Hematopoietic multipotent progenitor cell treated with erythropoietin and hydrocortisone succinate and interleukin-3 and kit ligand, for 15 days (in vitro differentiated cells): ENCODE measurements around the gene ITPRID1.
"Not testable (repeated sequence)": the region's sequence is repeated elsewhere in the genome, so short reads cannot be mapped to it uniquely, and the experiment has no call there.

ENCODE experiments used
- DNase-seq: peaks from one replicate; pipeline ENCODE4 v3.0.0-alpha.2; 2015; ENCODE audit warnings: low spot score

Gene ITPRID1

GRCh38 chr7:31516680-31517502, 3.0 kb downstream of the ITPRID1 start:
- no peak for DNase-seq

- DNase-seq: no peak
Observed at GRCh38 chr7:31517513-31517912, 3.6 kb downstream of the ITPRID1 start.

DNA sequence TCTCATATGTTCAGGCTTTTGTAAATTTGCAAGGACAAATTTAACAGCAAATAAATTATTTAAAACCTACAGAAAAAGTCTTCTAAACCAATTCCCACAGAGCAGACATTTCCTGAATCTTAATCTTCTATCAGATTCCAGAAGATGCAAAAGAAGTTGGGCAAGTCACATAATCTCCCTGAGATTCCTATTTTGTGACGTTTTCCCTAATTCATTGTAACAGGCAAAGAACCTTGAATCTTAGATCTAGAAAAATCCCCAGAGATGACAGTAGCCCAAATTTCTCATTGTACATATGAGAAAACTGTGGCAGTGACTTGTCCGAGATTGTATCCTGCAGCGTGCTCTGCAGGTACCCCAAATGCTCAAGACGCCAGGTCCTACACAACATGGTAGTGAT, 4.9 kb downstream of the ITPRID1 start:
- no peak for DNase-seq

DNA sequence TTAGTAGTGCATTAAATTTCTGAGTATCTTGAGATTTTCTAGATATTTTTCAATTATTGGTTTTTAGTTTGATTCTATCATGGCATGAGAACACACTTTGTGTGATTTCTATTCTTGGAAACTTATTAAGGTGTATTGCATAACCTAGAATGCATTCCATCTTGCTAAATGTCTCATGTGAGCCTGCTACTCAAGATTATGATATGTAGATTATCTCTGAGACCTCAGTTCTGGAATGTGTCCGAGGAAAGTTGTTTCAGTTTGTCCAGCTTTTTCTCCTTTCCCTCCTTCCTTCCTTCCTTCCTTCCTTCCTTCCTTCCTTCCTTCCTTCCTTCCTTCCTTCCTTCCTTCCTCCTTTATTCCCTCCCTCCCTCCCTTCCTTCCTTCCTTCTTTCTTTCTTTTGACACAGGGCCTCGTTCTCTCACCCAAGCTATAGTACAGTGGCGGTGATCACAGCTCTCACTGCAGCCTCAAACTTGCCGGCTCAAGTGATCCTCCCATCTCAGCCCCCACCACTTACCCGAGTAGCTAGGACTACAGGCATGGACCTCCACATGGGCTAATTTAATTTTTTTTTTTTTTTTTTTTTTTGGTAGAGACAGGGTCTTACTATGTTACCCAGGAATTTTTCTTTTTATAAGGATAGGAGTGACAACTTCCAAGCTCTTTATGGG, 7.6 kb downstream of the ITPRID1 start:
- DNase-seq: no peak

DNA sequence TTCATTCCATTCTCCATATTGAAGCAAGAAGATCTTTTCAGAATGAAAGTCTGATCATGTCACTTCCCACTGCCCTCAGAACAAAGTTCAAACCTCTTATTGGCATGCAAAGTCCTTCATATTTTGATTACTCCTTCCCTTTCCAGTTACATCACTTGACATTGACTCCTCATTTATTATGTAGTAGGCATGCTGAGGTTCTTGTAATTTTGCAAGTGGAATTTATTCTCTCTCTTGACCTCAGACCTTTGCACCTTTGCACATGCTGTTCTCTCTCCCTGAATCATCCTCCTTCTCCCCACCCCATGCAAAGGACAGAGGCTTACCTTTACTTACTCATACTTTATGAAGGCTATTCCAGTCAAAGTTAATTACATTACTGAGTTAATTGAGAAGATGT, 13.0 kb downstream of the ITPRID1 start:
- DNase-seq: no peak

DNA sequence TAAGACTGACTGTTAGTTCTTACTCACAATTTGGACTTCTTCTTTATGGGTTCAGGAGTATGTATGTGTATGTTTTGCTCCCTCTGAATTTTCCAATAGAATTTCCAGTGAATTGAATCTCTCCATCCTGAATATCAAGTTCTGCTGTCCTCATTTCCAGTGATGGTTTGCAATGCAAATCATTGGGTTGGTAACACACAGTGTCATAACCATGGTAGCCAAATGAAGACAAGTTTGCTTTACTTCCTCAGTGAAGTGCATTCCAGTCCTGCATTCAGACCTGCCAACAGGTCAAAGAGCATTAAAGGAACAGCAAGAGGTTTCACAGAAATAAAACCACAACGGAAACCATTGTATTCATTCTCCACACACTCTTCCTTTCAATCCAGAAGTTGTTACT, 15.2 kb downstream of the ITPRID1 start:
- DNase-seq: no peak

- DNase-seq: not testable (repeated sequence)
Observed at GRCh38 chr7:31540651-31541185, 26.8 kb downstream of the ITPRID1 start.

DNA sequence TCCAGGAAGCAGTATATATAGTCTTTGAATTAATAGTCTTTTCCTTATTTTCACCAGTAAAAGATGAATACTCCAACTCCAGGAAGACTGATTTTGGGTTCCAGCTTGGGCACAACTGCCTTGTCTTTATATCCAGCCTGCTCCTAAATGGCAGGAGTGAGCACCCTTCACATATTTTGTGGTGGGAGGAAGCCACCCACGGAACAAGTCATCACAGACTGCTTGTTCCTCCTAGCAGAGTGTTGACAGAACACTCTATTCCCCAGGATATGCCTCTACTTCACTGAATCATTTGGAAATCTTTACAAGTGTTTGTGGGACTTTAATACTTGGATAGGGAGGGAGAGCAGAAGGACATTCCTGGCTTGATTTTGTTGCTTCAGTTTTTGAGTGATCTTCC, 31.7 kb downstream of the ITPRID1 start:
- DNase-seq: no peak

DNA sequence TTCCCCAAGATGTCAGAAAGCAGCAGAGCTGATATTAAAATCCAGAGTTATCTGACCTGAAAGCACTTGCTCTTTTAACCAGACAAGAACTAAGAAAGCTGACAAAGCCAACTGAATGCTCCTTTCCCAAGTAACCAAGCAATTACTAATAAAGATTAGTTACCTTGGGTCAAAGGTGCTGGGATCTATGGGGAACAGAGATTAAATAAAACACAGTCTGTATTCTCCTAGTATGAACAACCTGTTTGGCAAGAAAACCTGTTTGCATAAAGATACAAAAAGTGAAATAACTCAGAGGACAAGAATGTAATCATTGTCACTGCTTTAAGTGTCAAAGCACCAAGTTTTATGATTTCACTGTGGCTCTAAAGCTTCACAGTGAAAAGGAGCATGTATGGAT, 35.7 kb downstream of the ITPRID1 start:
- DNase-seq: no peak

DNA sequence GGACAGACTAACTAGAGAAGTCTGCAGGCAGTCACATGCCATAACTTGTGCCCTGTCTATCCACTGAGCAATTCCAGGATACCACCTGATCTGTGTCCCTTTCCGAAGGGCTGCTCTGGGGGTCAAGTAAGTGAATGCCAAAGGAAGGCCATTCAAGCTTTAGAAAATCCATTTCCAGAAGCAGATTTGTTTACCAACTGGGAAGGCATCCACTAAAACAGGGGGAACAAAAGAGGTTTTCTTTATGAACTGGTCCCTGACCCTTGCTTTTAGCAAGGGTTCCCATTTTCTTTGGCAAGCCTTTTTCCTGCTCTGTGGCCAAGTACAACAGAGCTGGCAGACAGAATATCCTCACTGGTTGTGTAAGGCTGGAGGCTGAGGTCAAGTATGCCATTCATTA, 36.5 kb downstream of the ITPRID1 start:
- DNase-seq: no peak

GRCh38 chr7:31553661-31554081, 39.8 kb downstream of the ITPRID1 start:
- DNase-seq: no peak

- no peak for DNase-seq
Observed at GRCh38 chr7:31562002-31562401, 48.1 kb downstream of the ITPRID1 start.

- no peak for DNase-seq
Observed at GRCh38 chr7:31563522-31563921, 49.6 kb downstream of the ITPRID1 start.

DNA sequence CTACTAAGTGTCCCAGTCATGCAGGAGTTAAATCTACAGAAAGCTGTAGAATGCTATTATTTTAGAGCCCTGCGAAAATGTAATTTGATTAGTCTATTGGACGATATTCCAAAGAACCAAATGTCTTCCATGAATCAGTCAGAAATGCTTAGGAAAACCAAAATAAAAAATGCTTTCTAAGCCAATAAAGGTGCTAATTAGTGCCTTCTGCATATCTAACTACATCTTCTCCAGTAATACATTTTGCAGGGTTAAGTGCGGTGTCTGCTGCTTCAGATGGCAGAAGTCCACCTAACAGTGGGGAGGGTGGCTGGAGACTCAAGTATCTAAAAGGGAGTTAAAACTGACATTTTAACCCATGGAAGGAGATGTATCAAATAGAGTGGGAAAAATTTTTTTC, 50.1 kb downstream of the ITPRID1 start:
- no peak for DNase-seq

DNA sequence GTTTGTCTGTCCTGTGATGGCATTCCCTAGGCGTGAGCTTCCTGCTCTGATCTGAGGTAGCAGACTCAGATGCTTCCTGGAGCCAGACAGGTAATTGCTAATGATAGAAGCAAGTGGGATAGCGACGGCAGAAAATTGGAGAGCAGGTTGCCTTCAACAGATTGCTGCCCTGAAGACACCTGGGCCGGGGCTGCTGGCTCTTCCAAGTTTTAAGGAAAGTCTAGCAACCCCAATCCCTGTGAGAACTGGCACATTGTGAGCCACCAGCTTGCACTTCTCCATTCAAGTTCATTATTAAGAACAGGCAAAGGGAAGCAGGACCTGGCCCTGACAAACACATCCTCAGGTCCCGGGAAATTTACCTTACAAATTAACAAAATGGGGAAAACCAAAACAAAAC, 50.8 kb downstream of the ITPRID1 start:
- DNase-seq: no peak

DNA sequence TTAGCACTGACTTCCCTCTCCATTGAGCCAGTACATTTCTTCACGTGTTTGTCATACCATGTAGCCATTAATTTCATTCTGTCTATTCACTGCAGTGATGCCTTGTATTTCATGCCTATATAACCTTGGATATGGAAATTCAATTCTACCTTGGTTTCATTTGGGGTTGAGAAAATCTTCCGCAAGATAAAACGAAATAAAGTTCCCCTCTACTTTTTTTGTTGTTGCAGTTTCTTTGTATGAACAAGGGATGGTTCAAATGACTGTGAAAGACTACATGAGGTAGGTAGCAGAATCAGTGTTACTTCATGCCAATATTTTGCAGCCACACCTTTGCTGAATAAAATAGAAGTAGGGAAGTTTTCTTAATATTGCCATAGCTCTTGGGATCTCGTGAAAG, 55.6 kb downstream of the ITPRID1 start:
- no peak for DNase-seq

- no peak for DNase-seq
Observed at GRCh38 chr7:31583526-31583925, 69.6 kb downstream of the ITPRID1 start.

DNA sequence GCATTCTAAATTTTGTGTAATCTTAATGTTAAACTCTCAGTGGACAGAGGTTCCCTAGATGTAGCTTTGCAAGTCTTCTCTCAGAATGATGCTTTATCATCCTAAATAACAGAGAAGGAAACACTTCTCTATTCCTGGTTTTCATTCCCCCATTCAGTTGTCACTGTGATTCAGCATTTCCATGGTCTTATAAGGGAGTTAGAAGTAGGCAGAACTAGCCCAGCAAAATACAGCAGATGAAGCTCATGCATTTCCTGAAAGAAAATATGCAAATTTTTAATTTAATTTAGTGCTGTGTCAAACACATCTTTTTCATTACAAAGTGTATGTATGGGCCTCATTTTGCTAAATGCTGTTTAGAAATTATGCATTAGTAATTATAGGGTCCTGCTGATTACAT, 70.1 kb downstream of the ITPRID1 start:
- no peak for DNase-seq

GRCh38 chr7:31595390-31595789, 81.5 kb downstream of the ITPRID1 start:
- DNase-seq: no peak

- DNase-seq: no peak
Observed at GRCh38 chr7:31602041-31602625, 88.2 kb downstream of the ITPRID1 start.

DNA sequence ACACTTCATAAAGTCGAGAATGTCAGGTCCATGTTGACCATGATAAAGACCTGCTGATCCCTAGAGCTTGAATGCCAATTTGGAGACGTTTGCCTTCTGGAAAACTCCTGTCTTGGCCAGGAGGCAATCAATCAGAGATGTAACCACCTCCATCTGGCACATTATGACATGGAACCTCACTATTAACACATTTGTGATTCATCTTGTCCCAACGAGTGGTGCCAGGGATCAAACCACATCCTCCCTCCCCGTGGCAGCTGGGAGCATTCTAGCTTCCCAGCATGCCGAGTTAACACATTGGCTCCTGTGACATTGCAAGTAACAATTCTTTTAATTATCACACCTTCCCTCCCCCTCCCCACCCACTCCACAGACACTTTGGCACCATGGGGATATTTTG, 89.2 kb downstream of the ITPRID1 start:
- no peak for DNase-seq

DNA sequence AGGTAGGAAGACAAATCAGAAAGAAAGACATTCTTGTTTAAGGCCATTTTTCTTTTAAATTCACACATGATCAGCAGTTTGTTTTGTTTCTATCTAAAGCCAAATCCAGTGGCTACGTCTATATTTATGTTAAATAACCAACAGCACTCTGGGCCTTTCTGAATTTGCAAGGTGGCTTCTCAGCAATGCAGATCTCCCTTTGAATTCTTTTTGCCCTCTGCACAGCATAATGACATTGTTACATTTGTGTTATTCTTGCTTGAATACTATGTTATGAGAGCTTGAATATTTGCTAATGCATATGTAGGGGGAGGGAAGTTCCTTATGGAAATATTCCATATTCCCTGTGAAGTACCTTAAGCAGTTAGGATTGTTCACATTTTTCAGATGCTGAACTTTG, 99.7 kb downstream of the ITPRID1 start:
- DNase-seq: no peak

DNA sequence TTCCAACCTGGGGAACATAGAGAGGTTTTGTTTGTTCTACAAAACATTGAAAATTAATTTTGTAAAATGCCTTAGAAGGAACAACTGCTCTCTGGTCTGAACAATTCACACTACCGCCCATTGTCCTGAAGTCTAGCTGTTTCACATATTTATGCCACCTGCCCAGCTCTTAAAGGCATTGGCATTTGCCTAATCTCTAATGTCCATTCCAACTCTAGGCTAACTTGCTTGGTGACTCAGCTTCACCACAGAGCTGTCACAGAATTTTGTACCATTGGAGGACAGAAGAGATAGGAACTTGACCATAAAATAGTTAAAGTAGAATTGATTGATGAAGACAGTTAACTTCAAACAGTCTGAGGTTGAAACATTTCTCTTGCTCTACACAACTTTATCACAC, 119.6 kb downstream of the ITPRID1 start:
- DNase-seq: no peak
